K562 (cell line): ENCODE data around the gene ATXN1. TPM values are rescaled to one million over a fixed set of nuclear protein-coding genes. Genes with fewer than 3 reads are reported as not detected.
A peak's percentile ranks its signal among the peaks of the same experiment; 100 is the strongest.

Source experiments
- ATAC-seq: fragments of 200-7000 bp; cut with Tn5 transposase; 3 replicates; pipeline ENCODE4 v1.9.1; 2020; ENCODE audit warnings: moderate library complexity
- BruUV-seq: library from RNA; stranded (reverse); fragments of 400-500 nt; replicated peaks from 2 replicates; lab custom pipeline; 2021; lab: Mats Ljungman, UMichigan
- CTCF ChIA-PET: fragments of 300-600 bp; formaldehyde crosslinking; extraction: SDS; loops from one replicate; lab custom pipeline; 2021; ENCODE audit warnings: low intra/inter-chr PET ratio; lab: Yijun Ruan, JAX
- POLR2A ChIA-PET: fragments of 300-600, 350-650 bp; sonication (Branson Sonifier 250); formaldehyde crosslinking; extraction: SDS; loops from one replicate; lab custom pipeline; 2021; ENCODE audit warnings: antibody characterized with exemption, inconsistent platforms; lab: Yijun Ruan, JAX
- DNase-seq, 4 experiments: peaks; one replicate each; pipeline versions ENCODE4 v3.0.0 to v3.0.0-alpha.2; 2011 to 2018; ENCODE audit warnings: low spot score in 3 of 4, mixed read lengths in 3 of 4; ENCODE audit errors: extremely low read depth in 1 of 4
- FAIRE-seq: peaks from 2 replicates; lab custom pipeline; 2011; peaks lifted over from hg19 to GRCh38; lab: Jason Lieb, UNC
- H2AFZ ChIP-seq: 2 replicates; pipeline ENCODE4 v1.6.0; 2011; ENCODE audit warnings: low read depth, low read length, control low read depth, inconsistent platforms
- H3K27ac ChIP-seq: fragments of 200-600 bp; 3 replicates; pipeline ENCODE4 v1.8.0; 2011; ENCODE audit warnings: low read depth, mild to moderate bottlenecking, control low read depth, inconsistent platforms, low read length, moderate library complexity, mixed read lengths; ENCODE audit errors: extremely low read depth
- H3K27me3 ChIP-seq, 2 experiments: fragments of 300-600 bp in 1 of 2; 2 replicates in 1 of 2; 3 replicates in 1 of 2; pipeline versions ENCODE4 v1.6.0 to v1.8.0; 2011; ENCODE audit warnings: inconsistent platforms in 2 of 2, low read length in 2 of 2, mild to moderate bottlenecking in 1 of 2, mixed read lengths in 1 of 2, moderate library complexity in 1 of 2; ENCODE audit not compliant: control insufficient read depth in 2 of 2, insufficient read depth in 2 of 2
- H3K36me3 ChIP-seq: fragments of 300-600 bp; 3 replicates; pipeline ENCODE4 v1.8.0; 2011; ENCODE audit warnings: mild to moderate bottlenecking, low read length, inconsistent platforms; ENCODE audit not compliant: control insufficient read depth, insufficient read depth
- H3K4me1 ChIP-seq, 2 experiments: fragments of 200-600 bp in 1 of 2; replicated peaks in 1 of 2; 2 replicates in 1 of 2; 3 replicates in 1 of 2; pipeline versions ENCODE4 v1.5.1 to v1.8.0; 2011; ENCODE audit warnings: inconsistent platforms in 2 of 2, low read length in 2 of 2, mild to moderate bottlenecking in 1 of 2, mixed read lengths in 1 of 2, moderate library complexity in 1 of 2; ENCODE audit not compliant: control insufficient read depth in 2 of 2, insufficient read depth in 2 of 2
- H3K4me2 ChIP-seq: 2 replicates; pipeline ENCODE4 v1.6.1; 2011; ENCODE audit warnings: low read length, control low read depth, inconsistent platforms, mixed read lengths; ENCODE audit not compliant: insufficient read depth
- H3K4me3 ChIP-seq: fragments of 200-600 bp; sonication (generic), shearing (Covaris generic); 2 replicates; pipeline ENCODE4 v1.5.1; 2016; ENCODE audit warnings: control low read depth, inconsistent platforms
- H3K79me2 ChIP-seq: fragments of 200-600 bp; 3 replicates; pipeline ENCODE4 v1.8.0; 2011; ENCODE audit warnings: low read length, inconsistent platforms; ENCODE audit not compliant: control insufficient read depth, insufficient read depth
- H3K9ac ChIP-seq, 2 experiments: 2 replicates each; pipeline versions ENCODE4 v1.6.0 to v1.6.1; 2011; ENCODE audit warnings: low read depth in 2 of 2, low read length in 2 of 2, control low read depth in 1 of 2, inconsistent platforms in 1 of 2, mild to moderate bottlenecking in 1 of 2, mixed read lengths in 1 of 2; ENCODE audit not compliant: insufficient read depth in 1 of 2
- H3K9me1 ChIP-seq: one replicate; pipeline ENCODE4 v1.6.0; 2011; ENCODE audit warnings: inconsistent platforms, mild to moderate bottlenecking, low read length, moderate library complexity; ENCODE audit not compliant: control insufficient read depth, insufficient read depth
- H3K9me3 ChIP-seq: replicated peaks from 2 replicates; pipeline ENCODE4 v1.5.1; 2011; ENCODE audit warnings: low read depth, low read length, inconsistent platforms; ENCODE audit not compliant: control insufficient read depth, insufficient read depth
- H4K20me1 ChIP-seq: replicated peaks from 2 replicates; pipeline ENCODE4 v1.6.1; 2011; ENCODE audit warnings: low read length, inconsistent platforms, mixed read lengths; ENCODE audit not compliant: control insufficient read depth, insufficient read depth
- CXXC5 ChIP-seq: fragments of 250-450 bp; sonication (Bioruptor Pico); IDR thresholded peaks from 2 replicates; pipeline ENCODE4 v1.8.0; 2022; ENCODE audit warnings: inconsistent platforms, mild to moderate bottlenecking, moderate library complexity
- JUND ChIP-seq, 2 experiments: IDR thresholded peaks; 2 replicates in 1 of 2; 3 replicates in 1 of 2; pipeline ENCODE4 v1.6.1; 2011; ENCODE audit warnings: borderline replicate concordance in 2 of 2, low read depth in 2 of 2, low read length in 2 of 2, improper control_type of control experiment in 1 of 2, missing biosample characterization in 1 of 2, missing genetic modification characterization in 1 of 2, missing genetic modification reagents in 1 of 2
- KLF16 ChIP-seq: IDR thresholded peaks from 2 replicates; pipeline ENCODE4 v1.6.1; 2016; ENCODE audit warnings: antibody characterized with exemption
- MCM2 ChIP-seq: fragments of 450-650 bp; IDR thresholded peaks from 2 replicates; pipeline ENCODE4 v1.6.1; 2017; ENCODE audit warnings: low read depth, mild to moderate bottlenecking
- MNT ChIP-seq, 2 experiments: fragments of 450-650 bp; conservative IDR thresholded peaks; 2 replicates each; pipeline ENCODE4 v1.6.1; 2017; ENCODE audit warnings: mild to moderate bottlenecking in 2 of 2, moderate library complexity in 2 of 2
- MYC ChIP-seq, 2 experiments: fragments of 250-450 bp in 1 of 2; sonication (Bioruptor Pico) in 1 of 2; IDR thresholded peaks; 2 replicates each; pipeline versions ENCODE4 v1.5.1 to v1.6.1; 2012 to 2021; ENCODE audit warnings: low read depth in 2 of 2, borderline replicate concordance in 1 of 2, improper control_type of control experiment in 1 of 2, low read length in 1 of 2, mild to moderate bottlenecking in 1 of 2, moderate library complexity in 1 of 2
- NFE2L1 ChIP-seq: fragments of 450-650 bp; IDR thresholded peaks from 2 replicates; pipeline ENCODE4 v1.6.1; 2016; ENCODE audit warnings: missing genetic modification characterization, low read depth, mild to moderate bottlenecking, missing compliant biosample characterization, moderate library complexity, borderline replicate concordance
- NR0B1 ChIP-seq: fragments of 450-650 bp; IDR thresholded peaks from one replicate; pipeline ENCODE4 v1.6.1; 2018; ENCODE audit warnings: mild to moderate bottlenecking, moderate library complexity; ENCODE audit not compliant: partially characterized antibody
- PTRF ChIP-seq: fragments of 450-650 bp; IDR thresholded peaks from 2 replicates; pipeline ENCODE4 v1.6.1; 2016; ENCODE audit warnings: mild to moderate bottlenecking, missing genetic modification characterization, missing compliant biosample characterization
- RAD21 ChIP-seq, 2 experiments: fragments of 250-450 bp in 1 of 2; fragments of 450-650 bp in 1 of 2; sonication (Bioruptor Pico) in 1 of 2; formaldehyde crosslinking in 1 of 2; IDR thresholded peaks in 1 of 2; conservative IDR thresholded peaks in 1 of 2; 2 replicates each; pipeline versions ENCODE4 v1.4.0 to v1.8.0; 2020 to 2022; ENCODE audit warnings: mild to moderate bottlenecking in 2 of 2, moderate library complexity in 1 of 2
- RCOR1 ChIP-seq, 2 experiments: IDR thresholded peaks; 2 replicates each; pipeline ENCODE4 v1.6.1; 2012; ENCODE audit warnings: low read depth in 2 of 2, low read length in 2 of 2, borderline replicate concordance in 1 of 2, improper control_type of control experiment in 1 of 2
- SMARCA4 ChIP-seq: fragments of 450-650 bp; IDR thresholded peaks from 2 replicates; pipeline ENCODE4 v1.6.1; 2016
- TEAD2 ChIP-seq: fragments of 450-650 bp; IDR thresholded peaks from 2 replicates; pipeline ENCODE4 v1.6.1; 2016; ENCODE audit warnings: missing genetic modification characterization, control low read depth, missing compliant biosample characterization
- USF1 ChIP-seq: sonication (generic); formaldehyde crosslinking; IDR thresholded peaks from 2 replicates; pipeline ENCODE4 v1.9.0; 2022; ENCODE audit warnings: mild to moderate bottlenecking, missing genetic modification reagents
- WGBS: fragments of 100-300 bp; shearing (Covaris generic); methylation state at CpG from one replicate; pipeline ENCODE4 v1.1.6; 2016; ENCODE audit warnings: low coverage, mixed read lengths; ENCODE audit not compliant: insufficient coverage; ENCODE audit errors: missing lambda C conversion rate; 5-methylcytosine and 5-hydroxymethylcytosine counted together
- in situ Hi-C: fragments of 300-500 bp; cut with MboI; formaldehyde crosslinking; loops from 4 replicates; pipeline ENCODE4 v1.15.0; 2018; ENCODE audit warnings: inconsistent platforms, mixed read lengths
- intact Hi-C: fragments of 100-400 bp; cut with micrococcal nuclease; formaldehyde crosslinking; loops from 2 replicates; pipeline ENCODE4 v1.14.2; 2022
- polyA plus RNA-seq, 8 experiments: library from polyadenylated mRNA; depleted of rRNA in 4 of 8; stranded (reverse) in 5 of 8; unstranded in 3 of 8; fragments of >200 nt; fragmentation: Nextera tagmentation in 2 of 8; fragmentation: Illumina TruSeq in 1 of 8; extraction: Ambion mirVana in 2 of 8; extraction: Trizol in 1 of 8; gene quantifications; 2 replicates each; pipeline versions ENCODE4 v1.2.1 to v1.2.3, GENCODE V29; 2011 to 2014; ENCODE audit warnings: inconsistent platforms in 1 of 8, missing spikeins in 1 of 8
- total RNA-seq, 7 experiments: library from RNA; depleted of rRNA in 6 of 7; stranded (reverse); fragments of >200 nt in 6 of 7; fragmentation: Illumina TruSeq in 2 of 7; extraction: Trizol in 2 of 7; gene quantifications; 2 replicates each; pipeline versions ENCODE4 v1.2.1 to v1.2.3, GENCODE V29; 2011 to 2021; ENCODE audit warnings: low replicate concordance in 1 of 7

The ATXN1 gene
- total and polyA plus RNA-seq, 9 of the 15 experiments (the other 6 are each of a cell fraction or from before 2014, with no cell fraction given), result under 0.01 to 1.2 (median 0.58) TPM

GRCh38 chr6:16770701-16771569, 9.7 kb upstream of the ATXN1 start:
- Histone ChIP-seq H3K4me2 (peak overlapping the region; percentile 9; the same call in 1 of the 2 replicates), H3K36me3 (no peaks in the 10 kb centered on the region), H3K9me1 (no peaks in the 10 kb centered on the region), H3K27ac (no peak overlapping the region), H4K20me1 (no peaks in the 10 kb centered on the region), H3K27me3 (no peaks in the 10 kb centered on the region), H3K4me1 (peaks cover 0 to 18% of the 10 kb centered on the region in 2 experiments; a peak in 2 of 5 replicates), H3K9ac (no peak overlapping the region), H3K79me2 (no peaks in the 10 kb centered on the region), H3K9me3 (no peaks in the 10 kb centered on the region), H3K4me3 (no peak overlapping the region), H2AFZ (peak overlapping the region; percentile 25; the same call in 1 of the 2 replicates)
- ChIA-PET POLR2A (interaction anchor here (0.6 to 1.8 kb wide), 5 partner anchors 8 to 65 kb away, joined by 3 to 5 read pairs (median 4); partner anchors contain the start of gene ATXN1), CTCF (interaction anchor here (0.6 kb wide), 2 partner anchors 18 to 438 kb away, joined by 3 read pairs; no protein-coding TSS in a partner anchor)
- ATAC-seq, result peak; percentile 98
- intact Hi-C loops, result no loop called here
- in situ Hi-C loops, result no loop called here
- FAIRE-seq, result peak; percentile 54
- no TSS peak for BruUV-seq
- peak; percentile 85 to 92 (median 88) for DNase-seq
- WGBS, result 9% methylated on average over 16 of the region's 16 CpGs
- TF ChIP-seq RCOR1 (IDR thresholded peaks at IDR 0.05; ENCODE audit: borderline replicate concordance in 1 of 2, low read depth in 2 of 2, low read length in 2 of 2) (peak in 1 of 2 experiments; percentile 30; a peak in 1 of 4 replicates), CXXC5 (CRISPR knock-in tag) (peak; percentile 61), TEAD2 (no peak), MNT (conservative IDR thresholded peaks at IDR 0.05) (peak in 1 of 2 experiments; percentile 17; a peak in 2 of 4 replicates), KLF16 (peak; percentile 75), RAD21 (CRISPR knock-in tag; conservative IDR thresholded peaks at IDR 0.05 in 1 of 2, IDR thresholded peaks at IDR 0.05 in 1 of 2) (peak; percentile 71 to 79), SMARCA4 (no peak), MCM2 (no peak), MYC (IDR thresholded peaks at IDR 0.05; ENCODE audit: low read depth, low read length) (peak; percentile 55; the same call in 1 of the 2 replicates), MYC (CRISPR knock-in tag; IDR thresholded peaks at IDR 0.05; ENCODE audit: borderline replicate concordance, low read depth) (no peak), NFE2L1 (tag) (no peak), JUND (IDR thresholded peaks at IDR 0.05; ENCODE audit: borderline replicate concordance, low read depth, low read length) (peak; percentile 29; the same call in 1 of the 2 replicates), JUND (tag; IDR thresholded peaks at IDR 0.05; ENCODE audit: borderline replicate concordance, low read depth, low read length) (peak; percentile 21; the same call in 1 of the 3 replicates), USF1 (0 out of 2 replicates have a peak, but pooled peaks have one; percentile 52), NR0B1 (no peak), PTRF (no peak)
